WTC11 (cell line): ENCODE results near the gene TMEM141. TPM values are rescaled to one million over a fixed set of nuclear protein-coding genes. Genes with fewer than 3 reads are reported as not detected.

Experiments used
- ATAC-seq: fragments of 200-7000 bp; cut with Tn5 transposase; 2 replicates; pipeline ENCODE4 v1.10.0; 2021; ENCODE audit warnings: mild to moderate bottlenecking, moderate library complexity
- CTCF ChIA-PET: fragments of 300-600 bp; sonication (Branson Sonifier 250); formaldehyde crosslinking; loops from one replicate; lab custom pipeline; 2021; ENCODE audit warnings: antibody characterized with exemption; lab: Charles Lee
- POLR2A ChIA-PET: fragments of 350-600 bp; sonication (Branson Sonifier 250); formaldehyde crosslinking; loops from one replicate; lab custom pipeline; 2021; ENCODE audit warnings: antibody characterized with exemption; lab: Charles Lee
- DNase-seq: peaks from one replicate; pipeline ENCODE4 v3.0.0; 2021; ENCODE audit warnings: low spot score
- H3K27ac Mint-ChIP-seq: 2 replicates; pipeline ENCODE4 v1.8.0; 2021; ENCODE audit warnings: mixed read lengths
- H3K27me3 Mint-ChIP-seq: 2 replicates; pipeline ENCODE4 v1.8.0; 2021; ENCODE audit warnings: low read depth, mild to moderate bottlenecking, moderate library complexity, mixed read lengths
- H3K36me3 Mint-ChIP-seq: 2 replicates; pipeline ENCODE4 v1.8.0; 2021; ENCODE audit warnings: mixed read lengths
- H3K4me1 Mint-ChIP-seq: 2 replicates; pipeline ENCODE4 v1.8.0; 2022; ENCODE audit warnings: mixed read lengths
- H3K4me3 Mint-ChIP-seq: 2 replicates; pipeline ENCODE4 v1.8.0; 2021; ENCODE audit warnings: mild to moderate bottlenecking, moderate library complexity, mixed read lengths
- H3K9me3 Mint-ChIP-seq: 2 replicates; pipeline ENCODE4 v1.8.0; 2021; ENCODE audit warnings: mixed read lengths
- AFF4 ChIP-seq: sonication (generic); formaldehyde crosslinking; IDR thresholded peaks from 2 replicates; pipeline ENCODE4 v1.8.1; 2023; ENCODE audit warnings: mild to moderate bottlenecking, missing genetic modification reagents, borderline replicate concordance
- E2F1 ChIP-seq: sonication (generic); formaldehyde crosslinking; IDR thresholded peaks from 2 replicates; pipeline ENCODE4 v1.8.0; 2022; ENCODE audit warnings: mild to moderate bottlenecking, missing genetic modification reagents
- FOXK1 ChIP-seq: sonication (generic); formaldehyde crosslinking; IDR thresholded peaks from 2 replicates; pipeline ENCODE4 v1.8.0; 2022; ENCODE audit warnings: mild to moderate bottlenecking, moderate library complexity, missing genetic modification reagents
- FOXP4 ChIP-seq: sonication (generic); formaldehyde crosslinking; IDR thresholded peaks from 2 replicates; pipeline ENCODE4 v1.8.0; 2022; ENCODE audit warnings: mild to moderate bottlenecking, missing genetic modification reagents
- GABPB1 ChIP-seq: sonication (generic); formaldehyde crosslinking; IDR thresholded peaks from 2 replicates; pipeline ENCODE4 v1.8.1; 2023; ENCODE audit warnings: mild to moderate bottlenecking, missing genetic modification reagents
- HMGXB4 ChIP-seq: sonication (generic); formaldehyde crosslinking; IDR thresholded peaks from 2 replicates; pipeline ENCODE4 v1.8.1; 2023; ENCODE audit warnings: mild to moderate bottlenecking, moderate library complexity, missing genetic modification reagents
- JUN ChIP-seq: sonication (generic); formaldehyde crosslinking; IDR thresholded peaks from 2 replicates; pipeline ENCODE4 v1.8.0; 2023; ENCODE audit warnings: mild to moderate bottlenecking, missing genetic modification reagents
- MAX ChIP-seq: sonication (generic); formaldehyde crosslinking; IDR thresholded peaks from 2 replicates; pipeline ENCODE4 v1.8.0; 2022; ENCODE audit warnings: mild to moderate bottlenecking, missing genetic modification reagents
- MXD4 ChIP-seq: fragments of 250-450 bp; sonication (Bioruptor Pico); IDR thresholded peaks from 2 replicates; pipeline ENCODE4 v1.8.0; 2021; ENCODE audit warnings: mild to moderate bottlenecking, moderate library complexity, borderline replicate concordance
- MYBL2 ChIP-seq: sonication (generic); formaldehyde crosslinking; IDR thresholded peaks from 2 replicates; pipeline ENCODE4 v1.8.1; 2023; ENCODE audit warnings: mild to moderate bottlenecking, moderate library complexity, missing genetic modification reagents
- NR2C2 ChIP-seq: sonication (generic); formaldehyde crosslinking; IDR thresholded peaks from 2 replicates; pipeline ENCODE4 v1.8.0; 2022; ENCODE audit warnings: mild to moderate bottlenecking, missing genetic modification reagents
- PRDM15 ChIP-seq: sonication (generic); formaldehyde crosslinking; IDR thresholded peaks from 2 replicates; pipeline ENCODE4 v1.8.0; 2022; ENCODE audit warnings: missing genetic modification reagents
- PREB ChIP-seq: sonication (generic); formaldehyde crosslinking; IDR thresholded peaks from 2 replicates; pipeline ENCODE4 v1.8.1; 2022; ENCODE audit warnings: mild to moderate bottlenecking, missing genetic modification reagents, moderate library complexity, borderline replicate concordance
- TEAD4 ChIP-seq: sonication (generic); formaldehyde crosslinking; IDR thresholded peaks from 2 replicates; pipeline ENCODE4 v1.8.0; 2022; ENCODE audit warnings: mild to moderate bottlenecking, missing genetic modification reagents
- TP53 ChIP-seq: sonication (generic); formaldehyde crosslinking; IDR thresholded peaks from 2 replicates; pipeline ENCODE4 v1.8.1; 2023; ENCODE audit warnings: mild to moderate bottlenecking, missing genetic modification reagents
- USF1 ChIP-seq: sonication (generic); formaldehyde crosslinking; IDR thresholded peaks from 2 replicates; pipeline ENCODE4 v1.8.0; 2022; ENCODE audit warnings: mild to moderate bottlenecking, missing genetic modification reagents
- ZMAT4 ChIP-seq: fragments of 250-450 bp; sonication (Bioruptor Pico); IDR thresholded peaks from 2 replicates; pipeline ENCODE4 v1.9.0; 2021; ENCODE audit warnings: mild to moderate bottlenecking
- ZNF263 ChIP-seq: sonication (generic); formaldehyde crosslinking; IDR thresholded peaks from 2 replicates; pipeline ENCODE4 v1.8.1; 2022; ENCODE audit warnings: low read depth, mild to moderate bottlenecking, moderate library complexity, missing genetic modification reagents
- ZNF281 ChIP-seq: sonication (generic); formaldehyde crosslinking; IDR thresholded peaks from 2 replicates; pipeline ENCODE4 v1.8.0; 2023; ENCODE audit warnings: mild to moderate bottlenecking, missing genetic modification reagents
- total RNA-seq: library from RNA; stranded (reverse); gene quantifications from 3 replicates; pipeline ENCODE4 v1.2.3, GENCODE V29; 2021

The TMEM141 gene
- total RNA-seq, 1 experiment from 2014 or later: 72.0 TPM

GRCh38 chr9:136802321-136802720 is 11.2 kb downstream of the TMEM141 start:
- ChIA-PET CTCF (interaction anchor here (1.1 to 3.6 kb wide), 3 partner anchors 20 to 233 kb away, joined by 4 to 14 read pairs (median 4); partner anchors contain the start of gene AJM1), POLR2A (no interaction called here)
- ATAC-seq: no peak
- Mint-ChIP-seq H3K4me3 (no peak overlapping the region), H3K27me3 (peaks cover 52% of the 10 kb centered on the region), H3K27ac (no peak overlapping the region), H3K4me1 (peaks cover 9% of the 10 kb centered on the region), H3K9me3 (no peaks in the 10 kb centered on the region), H3K36me3 (peaks cover 3% of the 10 kb centered on the region)
- DNase-seq: no peak
- TF ChIP-seq GABPB1: no peak
- no peak for TF ChIP-seq PRDM15 (CRISPR knock-in tag)
- TF ChIP-seq ZNF263 (CRISPR knock-in tag): no peak
- TF ChIP-seq TP53 (CRISPR knock-in tag): no peak
- TF ChIP-seq TEAD4 (CRISPR knock-in tag): no peak
- TF ChIP-seq MAX (CRISPR knock-in tag): no peak
- no peak for TF ChIP-seq ZMAT4
- TF ChIP-seq ZNF281 (CRISPR knock-in tag): no peak
- TF ChIP-seq AFF4 (CRISPR knock-in tag): no peak
- TF ChIP-seq MYBL2 (CRISPR knock-in tag): no peak
- TF ChIP-seq PREB: no peak
- TF ChIP-seq E2F1 (CRISPR knock-in tag): no peak
- no peak for TF ChIP-seq JUN
- TF ChIP-seq HMGXB4: no peak
- TF ChIP-seq FOXK1 (CRISPR knock-in tag): no peak
- no peak for TF ChIP-seq MXD4 (CRISPR knock-in tag)
- TF ChIP-seq USF1 (CRISPR knock-in tag): no peak
- TF ChIP-seq FOXP4 (CRISPR knock-in tag): no peak
- no peak for TF ChIP-seq NR2C2 (CRISPR knock-in tag)
